GM18507 (cell line): ENCODE measurements around the gene IL20RA.

Experiments used
- DNase-seq: peaks from one replicate; pipeline ENCODE4 v3.0.0; 2011; ENCODE audit warnings: low read depth; ENCODE audit not compliant: insufficient read length; ENCODE audit errors: extremely low spot score
- FAIRE-seq: peaks from 2 replicates; lab custom pipeline; 2011; peaks lifted over from hg19 to GRCh38; lab: Jason Lieb, UNC

The IL20RA gene

DNA sequence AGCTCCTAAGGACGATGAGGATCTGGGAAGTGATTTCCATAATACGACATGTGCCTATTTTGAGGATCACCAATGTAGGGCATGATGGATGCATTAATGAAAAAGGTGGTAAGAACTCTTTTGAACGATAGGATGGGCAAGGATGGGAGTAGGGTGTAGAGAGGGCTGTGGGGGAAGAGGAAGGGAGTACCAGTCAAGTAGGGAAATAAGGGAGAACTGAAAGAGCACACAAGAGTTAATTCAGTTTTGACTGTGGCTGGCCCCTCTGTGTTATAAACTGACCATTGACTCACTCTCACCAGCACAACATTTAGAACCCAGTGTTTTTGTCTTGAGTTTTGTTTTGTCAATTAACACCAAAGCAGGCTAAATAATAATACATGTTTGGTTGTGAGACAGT, 89.6 kb downstream of the IL20RA start:
- DNase-seq (no peak), FAIRE-seq (no peak)

DNA sequence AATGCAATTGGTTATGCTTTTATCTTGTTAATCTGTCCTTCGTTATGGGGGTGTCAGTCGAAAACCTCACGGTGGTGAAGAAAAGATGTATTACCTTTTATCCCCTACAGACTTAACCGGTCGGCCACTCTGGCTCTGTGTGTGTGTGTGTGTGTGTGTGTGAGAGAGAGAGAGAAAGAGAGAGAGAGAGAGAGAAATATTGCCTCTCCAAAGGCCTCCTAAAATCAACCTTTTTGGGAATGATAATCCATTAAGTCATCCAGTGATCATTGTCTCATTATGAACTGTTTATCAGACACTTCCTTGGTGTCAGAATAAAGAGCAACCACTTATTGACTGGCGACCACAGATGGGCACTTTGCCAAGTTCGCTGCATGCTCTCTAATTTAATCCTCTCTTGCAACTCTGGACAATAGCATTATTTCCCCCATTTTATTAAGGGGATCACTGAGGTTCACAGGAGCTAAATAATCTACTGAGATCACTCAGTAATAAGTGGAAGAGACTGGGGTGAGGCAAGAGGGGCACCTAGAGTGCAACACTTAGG, 92.0 kb downstream of the IL20RA start:
- DNase-seq: no peak
- FAIRE-seq: no peak

DNA sequence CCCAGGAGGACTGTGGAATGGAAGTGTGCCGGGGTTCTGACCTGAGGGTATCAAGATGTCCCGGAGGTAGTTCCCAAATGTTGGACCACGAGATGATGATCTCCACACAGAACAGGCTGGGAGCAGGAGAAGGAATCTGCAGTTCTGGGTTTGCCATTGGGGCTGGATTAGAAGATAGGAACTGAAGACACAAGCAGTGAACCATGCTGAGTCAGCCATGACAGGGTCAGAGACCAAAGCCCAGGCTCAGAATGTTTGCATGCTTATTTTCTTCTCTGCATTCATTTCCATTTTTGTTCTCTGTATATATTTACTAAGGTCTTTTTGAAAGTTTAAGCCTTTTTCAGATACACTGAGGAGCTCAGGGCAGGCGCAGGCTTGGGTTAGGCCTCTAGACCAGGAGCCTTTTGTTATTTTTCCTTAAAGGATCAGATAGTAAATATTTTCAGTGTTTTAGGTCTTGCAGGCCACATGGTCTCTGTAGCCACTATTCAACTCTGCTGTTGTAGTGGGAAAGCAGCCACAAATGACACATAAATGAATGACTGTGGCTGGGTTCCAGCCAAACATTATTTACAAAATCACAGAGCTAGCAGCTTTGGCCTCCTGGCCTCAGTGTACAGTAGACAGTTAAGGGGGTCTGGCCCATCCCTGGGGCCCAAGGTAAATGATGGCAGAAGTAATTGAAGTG, 94.2 kb downstream of the IL20RA start:
- FAIRE-seq (no peak), DNase-seq (no peak)
